Measurements from ENCODE around the gene CXCL8. TPM values are rescaled to one million over a fixed set of nuclear protein-coding genes. Genes with fewer than 3 reads are reported as not detected.
A peak's percentile ranks its signal among the peaks of the same experiment; 100 is the strongest.

The CXCL8 gene
- total and polyA plus RNA-seq, 9 of the 15 experiments (the other 6 are each of a cell fraction or from before 2014, with no cell fraction given): 1.6 to 7.7 (median 3.3) TPM

DNA sequence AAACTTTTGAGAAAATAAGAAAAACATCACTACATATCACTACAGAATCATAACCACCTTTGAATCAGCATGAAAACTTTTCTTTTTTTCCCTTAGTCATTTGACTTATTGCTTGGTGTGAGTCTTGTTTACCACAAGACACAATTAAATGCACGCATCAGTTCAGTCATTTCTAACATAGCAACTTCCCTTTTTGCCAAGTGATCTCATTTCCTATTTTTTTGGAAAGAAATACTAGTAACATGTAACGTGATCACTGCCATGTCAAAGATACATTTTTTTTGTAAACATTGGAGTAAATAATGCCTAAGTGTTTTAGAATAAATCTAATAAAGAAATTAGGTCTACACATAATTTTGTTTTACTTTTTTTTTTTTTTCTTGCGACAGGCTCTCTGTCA lies 5.1 kb upstream of the CXCL8 start (continued):
- peak; percentile 45 for TF ChIP-seq BHLHE40 (IDR thresholded peaks at IDR 0.05; ENCODE audit: low read length)
- TF ChIP-seq SOX6 (IDR thresholded peaks at IDR 0.05): peak; percentile 90
- TF ChIP-seq, protein P1, sequence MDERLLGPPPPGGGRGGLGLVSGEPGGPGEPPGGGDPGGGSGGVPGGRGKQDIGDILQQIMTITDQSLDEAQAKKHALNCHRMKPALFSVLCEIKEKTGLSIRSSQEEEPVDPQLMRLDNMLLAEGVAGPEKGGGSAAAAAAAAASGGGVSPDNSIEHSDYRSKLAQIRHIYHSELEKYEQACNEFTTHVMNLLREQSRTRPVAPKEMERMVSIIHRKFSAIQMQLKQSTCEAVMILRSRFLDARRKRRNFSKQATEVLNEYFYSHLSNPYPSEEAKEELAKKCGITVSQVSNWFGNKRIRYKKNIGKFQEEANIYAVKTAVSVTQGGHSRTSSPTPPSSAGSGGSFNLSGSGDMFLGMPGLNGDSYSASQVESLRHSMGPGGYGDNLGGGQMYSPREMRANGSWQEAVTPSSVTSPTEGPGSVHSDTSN (CRISPR knock-in tag; IDR thresholded peaks at IDR 0.05; ENCODE audit: low read depth): no peak
- TF ChIP-seq, protein P1 (tag; conservative IDR thresholded peaks at IDR 0.05; ENCODE audit: low read depth): peak; percentile 66
- TF ChIP-seq, protein P2, sequence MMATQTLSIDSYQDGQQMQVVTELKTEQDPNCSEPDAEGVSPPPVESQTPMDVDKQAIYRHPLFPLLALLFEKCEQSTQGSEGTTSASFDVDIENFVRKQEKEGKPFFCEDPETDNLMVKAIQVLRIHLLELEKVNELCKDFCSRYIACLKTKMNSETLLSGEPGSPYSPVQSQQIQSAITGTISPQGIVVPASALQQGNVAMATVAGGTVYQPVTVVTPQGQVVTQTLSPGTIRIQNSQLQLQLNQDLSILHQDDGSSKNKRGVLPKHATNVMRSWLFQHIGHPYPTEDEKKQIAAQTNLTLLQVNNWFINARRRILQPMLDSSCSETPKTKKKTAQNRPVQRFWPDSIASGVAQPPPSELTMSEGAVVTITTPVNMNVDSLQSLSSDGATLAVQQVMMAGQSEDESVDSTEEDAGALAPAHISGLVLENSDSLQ (IDR thresholded peaks at IDR 0.05): peak; percentile 30; the same call in 1 of the 2 replicates
- TF ChIP-seq, protein P3, sequence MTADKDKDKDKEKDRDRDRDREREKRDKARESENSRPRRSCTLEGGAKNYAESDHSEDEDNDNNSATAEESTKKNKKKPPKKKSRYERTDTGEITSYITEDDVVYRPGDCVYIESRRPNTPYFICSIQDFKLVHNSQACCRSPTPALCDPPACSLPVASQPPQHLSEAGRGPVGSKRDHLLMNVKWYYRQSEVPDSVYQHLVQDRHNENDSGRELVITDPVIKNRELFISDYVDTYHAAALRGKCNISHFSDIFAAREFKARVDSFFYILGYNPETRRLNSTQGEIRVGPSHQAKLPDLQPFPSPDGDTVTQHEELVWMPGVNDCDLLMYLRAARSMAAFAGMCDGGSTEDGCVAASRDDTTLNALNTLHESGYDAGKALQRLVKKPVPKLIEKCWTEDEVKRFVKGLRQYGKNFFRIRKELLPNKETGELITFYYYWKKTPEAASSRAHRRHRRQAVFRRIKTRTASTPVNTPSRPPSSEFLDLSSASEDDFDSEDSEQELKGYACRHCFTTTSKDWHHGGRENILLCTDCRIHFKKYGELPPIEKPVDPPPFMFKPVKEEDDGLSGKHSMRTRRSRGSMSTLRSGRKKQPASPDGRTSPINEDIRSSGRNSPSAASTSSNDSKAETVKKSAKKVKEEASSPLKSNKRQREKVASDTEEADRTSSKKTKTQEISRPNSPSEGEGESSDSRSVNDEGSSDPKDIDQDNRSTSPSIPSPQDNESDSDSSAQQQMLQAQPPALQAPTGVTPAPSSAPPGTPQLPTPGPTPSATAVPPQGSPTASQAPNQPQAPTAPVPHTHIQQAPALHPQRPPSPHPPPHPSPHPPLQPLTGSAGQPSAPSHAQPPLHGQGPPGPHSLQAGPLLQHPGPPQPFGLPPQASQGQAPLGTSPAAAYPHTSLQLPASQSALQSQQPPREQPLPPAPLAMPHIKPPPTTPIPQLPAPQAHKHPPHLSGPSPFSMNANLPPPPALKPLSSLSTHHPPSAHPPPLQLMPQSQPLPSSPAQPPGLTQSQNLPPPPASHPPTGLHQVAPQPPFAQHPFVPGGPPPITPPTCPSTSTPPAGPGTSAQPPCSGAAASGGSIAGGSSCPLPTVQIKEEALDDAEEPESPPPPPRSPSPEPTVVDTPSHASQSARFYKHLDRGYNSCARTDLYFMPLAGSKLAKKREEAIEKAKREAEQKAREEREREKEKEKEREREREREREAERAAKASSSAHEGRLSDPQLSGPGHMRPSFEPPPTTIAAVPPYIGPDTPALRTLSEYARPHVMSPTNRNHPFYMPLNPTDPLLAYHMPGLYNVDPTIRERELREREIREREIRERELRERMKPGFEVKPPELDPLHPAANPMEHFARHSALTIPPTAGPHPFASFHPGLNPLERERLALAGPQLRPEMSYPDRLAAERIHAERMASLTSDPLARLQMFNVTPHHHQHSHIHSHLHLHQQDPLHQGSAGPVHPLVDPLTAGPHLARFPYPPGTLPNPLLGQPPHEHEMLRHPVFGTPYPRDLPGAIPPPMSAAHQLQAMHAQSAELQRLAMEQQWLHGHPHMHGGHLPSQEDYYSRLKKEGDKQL (CRISPR knock-in tag; IDR thresholded peaks at IDR 0.05; ENCODE audit: borderline replicate concordance): no peak
- peak; percentile 60; the same call in 1 of the 2 replicates for TF ChIP-seq POLR2H (tag; IDR thresholded peaks at IDR 0.05; ENCODE audit: low read depth)
- no peak for TF ChIP-seq TEAD1 (CRISPR knock-in tag; IDR thresholded peaks at IDR 0.05)
- TF ChIP-seq U2AF1 (optimal IDR thresholded peaks at IDR 0.05; ENCODE audit: low read depth, low read length): no peak
- peak; percentile 58; the same call in 1 of the 2 replicates for TF ChIP-seq LEF1 (IDR thresholded peaks at IDR 0.05)
- TF ChIP-seq, protein P4, sequence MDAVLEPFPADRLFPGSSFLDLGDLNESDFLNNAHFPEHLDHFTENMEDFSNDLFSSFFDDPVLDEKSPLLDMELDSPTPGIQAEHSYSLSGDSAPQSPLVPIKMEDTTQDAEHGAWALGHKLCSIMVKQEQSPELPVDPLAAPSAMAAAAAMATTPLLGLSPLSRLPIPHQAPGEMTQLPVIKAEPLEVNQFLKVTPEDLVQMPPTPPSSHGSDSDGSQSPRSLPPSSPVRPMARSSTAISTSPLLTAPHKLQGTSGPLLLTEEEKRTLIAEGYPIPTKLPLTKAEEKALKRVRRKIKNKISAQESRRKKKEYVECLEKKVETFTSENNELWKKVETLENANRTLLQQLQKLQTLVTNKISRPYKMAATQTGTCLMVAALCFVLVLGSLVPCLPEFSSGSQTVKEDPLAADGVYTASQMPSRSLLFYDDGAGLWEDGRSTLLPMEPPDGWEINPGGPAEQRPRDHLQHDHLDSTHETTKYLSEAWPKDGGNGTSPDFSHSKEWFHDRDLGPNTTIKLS (IDR thresholded peaks at IDR 0.05; ENCODE audit: borderline replicate concordance, low read depth): no peak
- TF ChIP-seq FOXA3 (CRISPR knock-in tag; conservative IDR thresholded peaks at IDR 0.05 in 1 of 2, IDR thresholded peaks at IDR 0.05 in 1 of 2): 0 out of 4 replicates have a peak, but pooled peaks of 1 of the 2 experiments have one; percentile 18
